CD4-positive, alpha-beta memory T cell (primary cell): ENCODE measurements around the gene SMARCB1. TPM values are rescaled to one million over a fixed set of nuclear protein-coding genes. Genes with fewer than 3 reads are reported as not detected.
A peak's percentile ranks its signal among the peaks of the same experiment; 100 is the strongest.

Experiments used
- CTCF ChIA-PET: fragments of 350-600 bp; sonication (Branson Sonifier 250); formaldehyde crosslinking; loops from one replicate; lab custom pipeline; 2021; ENCODE audit warnings: inconsistent platforms; ENCODE audit not compliant: partially characterized antibody; lab: Charles Lee
- POLR2A ChIA-PET: fragments of 350-600 bp; sonication (Branson Sonifier 250); formaldehyde crosslinking; loops from one replicate; lab custom pipeline; 2021; ENCODE audit not compliant: partially characterized antibody; lab: Charles Lee
- DNase-seq, 5 donors: peaks; one replicate each; pipeline versions ENCODE4 v3.0.0 to v3.0.0-alpha.2; 2020 to 2022; ENCODE audit warnings: mixed read lengths in 1 of 5
- H3K27ac ChIP-seq: one replicate; pipeline ENCODE4 v1.7.0; 2013; ENCODE audit warnings: low read depth, low read length
- H3K27me3 ChIP-seq: 2 replicates; pipeline ENCODE4 v1.7.0; 2013; ENCODE audit warnings: mild to moderate bottlenecking, low read length, moderate library complexity; ENCODE audit not compliant: insufficient read depth
- H3K36me3 ChIP-seq: 2 replicates; pipeline ENCODE4 v1.7.0; 2013; ENCODE audit warnings: mild to moderate bottlenecking, low read length, moderate library complexity; ENCODE audit not compliant: insufficient read depth
- H3K4me1 ChIP-seq: 2 replicates; pipeline ENCODE4 v1.7.0; 2013; ENCODE audit warnings: mild to moderate bottlenecking, low read length, moderate library complexity; ENCODE audit not compliant: insufficient read depth
- H3K4me3 ChIP-seq, 2 donors: one replicate each; pipeline ENCODE4 v1.7.0; 2013; ENCODE audit warnings: low read length in 2 of 2, mild to moderate bottlenecking in 1 of 2
- H3K9me3 ChIP-seq, 2 donors: one replicate each; pipeline ENCODE4 v1.7.0; 2013; ENCODE audit warnings: low read length in 2 of 2, control low read depth in 1 of 2; ENCODE audit not compliant: control insufficient read depth in 1 of 2
- H3K27ac Mint-ChIP-seq, 7 donors: one replicate each; pipeline ENCODE4 v1.8.0; 2020 to 2021; ENCODE audit warnings: mixed read lengths in 7 of 7, mild to moderate bottlenecking in 6 of 7, inconsistent platforms in 3 of 7, moderate library complexity in 3 of 7
- H3K27me3 Mint-ChIP-seq, 2 donors: one replicate each; pipeline ENCODE4 v1.8.0; 2020 to 2021; ENCODE audit warnings: mixed read lengths in 2 of 2
- H3K36me3 Mint-ChIP-seq, 2 donors: one replicate each; pipeline ENCODE4 v1.8.0; 2020 to 2021; ENCODE audit warnings: mixed read lengths in 2 of 2, inconsistent platforms in 1 of 2, mild to moderate bottlenecking in 1 of 2
- H3K4me1 Mint-ChIP-seq, 4 donors: one replicate each; pipeline ENCODE4 v1.8.0; 2020 to 2021; ENCODE audit warnings: mixed read lengths in 4 of 4, mild to moderate bottlenecking in 1 of 4
- H3K4me3 Mint-ChIP-seq, 8 donors: one replicate each; pipeline ENCODE4 v1.8.0; 2020 to 2021; ENCODE audit warnings: mixed read lengths in 8 of 8, mild to moderate bottlenecking in 7 of 8, moderate library complexity in 6 of 8, inconsistent platforms in 3 of 8
- H3K9me3 Mint-ChIP-seq, 8 donors: one replicate each; pipeline ENCODE4 v1.8.0; 2020 to 2021; ENCODE audit warnings: mixed read lengths in 8 of 8, mild to moderate bottlenecking in 5 of 8, inconsistent platforms in 3 of 8, moderate library complexity in 1 of 8
- intact Hi-C: fragments of 100-400 bp; cut with micrococcal nuclease; formaldehyde crosslinking; loops from one replicate; pipeline ENCODE4 v1.15.1; 2023
- polyA plus RNA-seq, 2 donors: library from polyadenylated mRNA; unstranded; fragments of 300-500 nt; fragmentation: Illumina TruSeq; gene quantifications; one replicate each; pipeline ENCODE4 v1.2.3, GENCODE V29; 2021
- total RNA-seq, 2 experiments: library from RNA; stranded (reverse); gene quantifications; one replicate each; pipeline ENCODE4 v1.2.3, GENCODE V29; 2021

The SMARCB1 gene
- total and polyA plus RNA-seq, 4 experiments from 2014 or later = 36.6 to 46.0 (median 41.7) TPM

- peaks cover 34% of the 10 kb centered on the region for H3K4me1 ChIP-seq
- CTCF ChIA-PET = interaction anchor here (1.0 to 1.7 kb wide), 2 partner anchors 12 to 19 kb away, joined by 3 to 5 read pairs; no protein-coding TSS in a partner anchor
These were observed 2.9 kb downstream of the SMARCB1 start for GRCh38 chr22:23789638-23790037.

GRCh38 chr22:23790819-23791737 lies 4.3 kb downstream of the SMARCB1 start:
- DNase-seq = no peak
- Mint-ChIP-seq H3K27me3 (no peaks in the 10 kb centered on the region), H3K27ac (no peak overlapping the region), H3K4me3 (no peak overlapping the region), H3K4me1 (peaks cover 19 to 47% (median 33%) of the 10 kb centered on the region in 4 donors), H3K36me3 (peaks cover 14 to 45% of the 10 kb centered on the region in 2 donors), H3K9me3 (no peaks in the 10 kb centered on the region)
- Histone ChIP-seq H3K27me3 (no peaks in the 10 kb centered on the region), H3K4me1 (peaks cover 34% of the 10 kb centered on the region), H3K9me3 (no peaks in the 10 kb centered on the region), H3K27ac (no peak overlapping the region), H3K4me3 (no peak overlapping the region), H3K36me3 (peaks cover 21% of the 10 kb centered on the region)
- POLR2A ChIA-PET = no interaction called here
- intact Hi-C loops = no loop called here
- CTCF ChIA-PET = no interaction called here

More at GRCh38 chr22:23789638-23790037, 2.9 kb downstream of the SMARCB1 start:
- Histone ChIP-seq H3K36me3 (peaks cover 20% of the 10 kb centered on the region), H3K4me3 (no peak overlapping the region), H3K27me3 (no peaks in the 10 kb centered on the region), H3K27ac (no peak overlapping the region), H3K9me3 (no peaks in the 10 kb centered on the region)
- Mint-ChIP-seq H3K9me3 (no peaks in the 10 kb centered on the region), H3K4me3 (peak overlapping the region in 2 of 8 donors; percentile 40 to 57), H3K27ac (no peak overlapping the region), H3K4me1 (peaks cover 19 to 48% (median 34%) of the 10 kb centered on the region in 4 donors), H3K36me3 (peaks cover 14 to 34% of the 10 kb centered on the region in 2 donors), H3K27me3 (no peaks in the 10 kb centered on the region)
- DNase-seq = no peak
- POLR2A ChIA-PET = interaction anchor here (0.6 to 0.9 kb wide), 3 partner anchors 10 to 94 kb away, joined by 3 to 4 read pairs (median 3); no protein-coding TSS in a partner anchor
- intact Hi-C loops = loop anchor here (5.0 kb wide), 1 partner anchor 72 kb away; no protein-coding TSS in a partner anchor

GRCh38 chr22:23791738-23792645 lies 5.2 kb downstream of the SMARCB1 start:
- no peak for DNase-seq
- Histone ChIP-seq H3K9me3 (no peaks in the 10 kb centered on the region), H3K27ac (no peak overlapping the region), H3K4me3 (no peak overlapping the region), H3K36me3 (peaks cover 28% of the 10 kb centered on the region), H3K27me3 (no peaks in the 10 kb centered on the region), H3K4me1 (peaks cover 27% of the 10 kb centered on the region)
- intact Hi-C loops = no loop called here
- Mint-ChIP-seq H3K36me3 (peaks cover 14 to 52% of the 10 kb centered on the region in 2 donors), H3K9me3 (no peaks in the 10 kb centered on the region), H3K27ac (peak overlapping the region in 3 of 7 donors; percentile 7 to 57 (median 27)), H3K4me3 (no peak overlapping the region), H3K27me3 (no peaks in the 10 kb centered on the region), H3K4me1 (peaks cover 18 to 40% (median 26%) of the 10 kb centered on the region in 4 donors)
- ChIA-PET POLR2A (no interaction called here), CTCF (no interaction called here)

GRCh38 chr22:23793326-23793725 lies 6.6 kb downstream of the SMARCB1 start:
- H3K9me3 ChIP-seq = no peaks in the 10 kb centered on the region
- POLR2A ChIA-PET = no interaction called here
- no peak overlapping the region for H3K4me3 Mint-ChIP-seq
- intact Hi-C loops = no loop called here
- H3K4me1 ChIP-seq = peaks cover 19% of the 10 kb centered on the region
- H3K27ac ChIP-seq = no peak overlapping the region
- DNase-seq = no peak
- no peak overlapping the region for H3K4me3 ChIP-seq
- peaks cover 19 to 52% of the 10 kb centered on the region in 2 donors for H3K36me3 Mint-ChIP-seq
- H3K4me1 Mint-ChIP-seq = peaks cover 13 to 30% (median 18%) of the 10 kb centered on the region in 4 donors
- no peaks in the 10 kb centered on the region for H3K9me3 Mint-ChIP-seq
- CTCF ChIA-PET = no interaction called here
- H3K36me3 ChIP-seq = peaks cover 28% of the 10 kb centered on the region
- no peaks in the 10 kb centered on the region for H3K27me3 Mint-ChIP-seq
- peak overlapping the region in 2 of 7 donors; percentile 43 to 48 for H3K27ac Mint-ChIP-seq
- no peaks in the 10 kb centered on the region for H3K27me3 ChIP-seq

GRCh38 chr22:23796461-23796860 lies 9.7 kb downstream of the SMARCB1 start:
- peaks cover 33 to 64% of the 10 kb centered on the region in 2 donors for H3K36me3 Mint-ChIP-seq
- no peaks in the 10 kb centered on the region for H3K9me3 ChIP-seq
- no peaks in the 10 kb centered on the region for H3K27me3 Mint-ChIP-seq
- H3K36me3 ChIP-seq = peaks cover 44% of the 10 kb centered on the region
- H3K27me3 ChIP-seq = no peaks in the 10 kb centered on the region
- H3K4me1 Mint-ChIP-seq = peaks cover 4 to 11% (median 8%) of the 10 kb centered on the region in 4 donors
- H3K27ac ChIP-seq = no peak overlapping the region
- no peak overlapping the region for H3K27ac Mint-ChIP-seq
- no peak overlapping the region for H3K4me3 Mint-ChIP-seq
- intact Hi-C loops = no loop called here
- no peak overlapping the region for H3K4me3 ChIP-seq
- ChIA-PET POLR2A (no interaction called here), CTCF (no interaction called here)
- no peak for DNase-seq
- no peaks in the 10 kb centered on the region for H3K9me3 Mint-ChIP-seq
- no peaks in the 10 kb centered on the region for H3K4me1 ChIP-seq

GRCh38 chr22:23800297-23801237 lies 13.8 kb downstream of the SMARCB1 start:
- H3K36me3 ChIP-seq = peaks cover 60% of the 10 kb centered on the region
- POLR2A ChIA-PET = no interaction called here
- H3K27ac Mint-ChIP-seq = peak overlapping the region in 1 of 7 donors; percentile 55

More at GRCh38 chr22:23800297-23801237, 13.8 kb downstream of the SMARCB1 start:
- H3K4me3 ChIP-seq = no peak overlapping the region
- CTCF ChIA-PET = no interaction called here
- no peaks in the 10 kb centered on the region for H3K27me3 ChIP-seq
- Mint-ChIP-seq H3K4me3 (no peak overlapping the region), H3K27me3 (no peaks in the 10 kb centered on the region), H3K36me3 (peaks cover 48 to 73% of the 10 kb centered on the region in 2 donors), H3K9me3 (no peaks in the 10 kb centered on the region), H3K4me1 (no peaks in the 10 kb centered on the region)
- no peak overlapping the region for H3K27ac ChIP-seq
- intact Hi-C loops = no loop called here
- no peaks in the 10 kb centered on the region for H3K9me3 ChIP-seq
- no peak for DNase-seq
- no peaks in the 10 kb centered on the region for H3K4me1 ChIP-seq
